ENCODE measurements around the gene KRTAP5-7. TPM values are rescaled to one million over a fixed set of nuclear protein-coding genes. Genes with fewer than 3 reads are reported as not detected.
"Not testable (repeated sequence)": the region's sequence is repeated elsewhere in the genome, so short reads cannot be mapped to it uniquely, and the experiment has no call there.

KRTAP5-7 gene
- total RNA-seq, 2 donors from 2014 or later = not detected

- Histone ChIP-seq H3K36me3 (ENCODE audit: control insufficient read depth, insufficient read depth, low read length) (no peaks in the 10 kb centered on the region), H3K27me3 (ENCODE audit: control insufficient read depth, insufficient read depth, low read length, poor library complexity, severe bottlenecking) (no peaks in the 10 kb centered on the region), H3K9ac (ENCODE audit: extremely low read depth, low read length, poor library complexity, severe bottlenecking) (no peak overlapping the region), H3K27ac (ENCODE audit: low read depth, low read length) (no peak overlapping the region), H3K4me3 (ENCODE audit: low read length) (no peak overlapping the region), H3K4me1 (ENCODE audit: control insufficient read depth, insufficient read depth, low read length) (no peaks in the 10 kb centered on the region), H3K9me3 (ENCODE audit: control insufficient read depth, low read length) (no peaks in the 10 kb centered on the region)
- Mint-ChIP-seq H3K27ac (no peak overlapping the region), H3K4me3 (no peak overlapping the region), H3K27me3 (ENCODE audit: insufficient read depth) (peaks cover 4% of the 10 kb centered on the region), H3K9me3 (no peaks in the 10 kb centered on the region), H3K36me3 (ENCODE audit: low read depth) (no peaks in the 10 kb centered on the region), H3K4me1 (peaks cover 9% of the 10 kb centered on the region)
- DNase-seq = no peak
- TF ChIP-seq CTCF (conservative IDR thresholded peaks at IDR 0.05) = no peak
- WGBS, 2 experiments (ENCODE audit: insufficient coverage in 1 of 2, insufficient read length in 1 of 2) = 75 to 85% methylated on average over 4 to 5 of the region's 5 CpGs
Measured at GRCh38 chr11:71574418-71574817, 47.4 kb downstream of the KRTAP5-7 start.

- no peak for DNase-seq
- Mint-ChIP-seq H3K36me3 (ENCODE audit: low read depth) (no peaks in the 10 kb centered on the region), H3K9me3 (no peaks in the 10 kb centered on the region), H3K4me3 (no peak overlapping the region), H3K4me1 (peaks cover 14% of the 10 kb centered on the region), H3K27me3 (ENCODE audit: insufficient read depth) (peaks cover 9% of the 10 kb centered on the region), H3K27ac (no peak overlapping the region)
- no peaks in the 10 kb centered on the region for H3K36me3 ChIP-seq (ENCODE audit: control insufficient read depth, insufficient read depth, low read length)
- no peak overlapping the region for H3K9ac ChIP-seq (ENCODE audit: extremely low read depth, low read length, poor library complexity, severe bottlenecking)
- TF ChIP-seq CTCF (conservative IDR thresholded peaks at IDR 0.05) = no peak
- WGBS, 2 experiments (ENCODE audit: insufficient coverage in 1 of 2, insufficient read length in 1 of 2) = 100% methylated on average over 2 to 4 of the region's 4 CpGs
- H3K27me3 ChIP-seq (ENCODE audit: control insufficient read depth, insufficient read depth, low read length, poor library complexity, severe bottlenecking) = no peaks in the 10 kb centered on the region
- H3K9me3 ChIP-seq (ENCODE audit: control insufficient read depth, low read length) = no peaks in the 10 kb centered on the region
- no peaks in the 10 kb centered on the region for H3K4me1 ChIP-seq (ENCODE audit: control insufficient read depth, insufficient read depth, low read length)
- no peak overlapping the region for H3K4me3 ChIP-seq (ENCODE audit: low read length)
- no peak overlapping the region for H3K27ac ChIP-seq (ENCODE audit: low read depth, low read length)
Measured at GRCh38 chr11:71575723-71576424, 48.8 kb downstream of the KRTAP5-7 start.

DNA sequence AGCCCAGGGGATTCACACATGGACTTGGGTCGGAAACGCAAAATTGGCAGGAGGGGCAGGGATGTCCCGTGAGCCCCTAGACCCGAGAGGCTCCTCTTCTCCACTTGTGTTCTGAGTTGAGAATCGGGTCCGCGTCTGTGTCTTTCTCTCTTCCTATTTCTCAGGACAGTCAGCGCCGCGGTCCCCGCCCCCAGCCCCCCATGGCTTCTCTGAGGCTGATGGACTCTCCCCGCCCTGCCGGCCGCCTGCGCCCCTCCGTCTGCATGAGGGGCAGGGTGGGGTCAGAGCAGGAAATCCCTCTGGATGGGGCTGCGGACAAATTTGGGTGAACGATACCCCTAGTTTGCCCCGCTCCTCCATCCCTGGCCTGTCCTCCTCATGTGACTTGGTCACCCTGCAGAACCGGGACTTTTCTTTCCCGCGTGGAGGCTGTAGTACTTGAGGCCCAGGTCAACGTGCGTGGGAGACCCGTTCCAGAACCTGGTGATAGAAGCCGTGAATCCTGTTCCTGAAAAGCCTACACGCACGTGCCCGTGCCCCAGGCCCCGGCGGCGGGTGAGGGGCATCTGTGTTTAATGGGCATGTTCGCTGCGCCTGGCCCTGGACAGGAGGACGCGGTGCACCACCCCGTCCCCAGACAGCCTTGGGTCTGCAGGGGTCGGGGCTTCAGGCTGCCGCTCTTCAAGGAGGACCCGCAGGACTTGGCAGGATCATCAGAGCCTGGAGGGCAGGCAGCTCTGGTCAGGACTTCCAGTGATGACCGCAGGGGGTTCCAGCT is 49.8 kb downstream of the KRTAP5-7 start:
- not testable (repeated sequence) for H3K36me3 Mint-ChIP-seq (ENCODE audit: low read depth); H3K27ac Mint-ChIP-seq
- 94 to 95% methylated on average over 26 to 34 of the region's 41 CpGs for WGBS, 2 experiments (ENCODE audit: insufficient coverage in 1 of 2, insufficient read length in 1 of 2)

More for the DNA sequence above, 49.8 kb downstream of the KRTAP5-7 start:
- H3K9me3 ChIP-seq (ENCODE audit: control insufficient read depth, low read length); H3K9me3 Mint-ChIP-seq; H3K4me3 Mint-ChIP-seq; DNase-seq; H3K27me3 ChIP-seq (ENCODE audit: control insufficient read depth, insufficient read depth, low read length, poor library complexity, severe bottlenecking); H3K9ac ChIP-seq (ENCODE audit: extremely low read depth, low read length, poor library complexity, severe bottlenecking); H3K4me1 ChIP-seq (ENCODE audit: control insufficient read depth, insufficient read depth, low read length); H3K36me3 ChIP-seq (ENCODE audit: control insufficient read depth, insufficient read depth, low read length); H3K4me3 ChIP-seq (ENCODE audit: low read length); H3K27ac ChIP-seq (ENCODE audit: low read depth, low read length): not testable (repeated sequence)
- peaks cover 17% of the 10 kb centered on the region for H3K27me3 Mint-ChIP-seq (ENCODE audit: insufficient read depth)
- peaks cover 17% of the 10 kb centered on the region for H3K4me1 Mint-ChIP-seq
